NCI-H128 (cell line): Measurements from ENCODE around the gene MEIKIN.
"Not testable (repeated sequence)": the region's sequence is repeated elsewhere in the genome, so short reads cannot be mapped to it uniquely, and the experiment has no call there.

ENCODE experiments used
- DNase-seq: peaks from one replicate; lab custom pipeline; 2025; ENCODE audit not compliant: unreplicated experiment; lab: John Stamatoyannopoulos, UW

The MEIKIN gene

DNA sequence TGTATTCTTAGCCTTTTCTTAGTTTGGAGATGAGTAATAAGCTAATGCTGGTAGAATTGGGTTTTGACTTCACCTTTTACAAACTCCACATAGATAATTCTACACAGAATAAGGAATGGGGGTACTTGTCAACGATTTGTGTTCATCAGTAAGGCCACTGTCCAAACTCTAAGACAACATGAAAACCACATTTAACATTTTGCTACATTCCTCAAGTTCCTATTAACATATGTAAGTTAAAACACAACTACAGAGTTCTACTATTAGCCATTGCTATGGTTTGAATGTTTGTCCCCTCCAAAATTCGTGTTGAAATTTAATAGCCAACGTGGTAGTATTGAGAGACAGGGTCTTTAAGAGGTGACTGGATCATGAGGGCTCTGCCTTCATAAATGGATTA, 31.9 kb downstream of the MEIKIN start:
- no peak for DNase-seq

- no peak for DNase-seq
These were observed 38.8 kb downstream of the MEIKIN start for GRCh38 chr5:131906668-131907067.

GRCh38 chr5:131902266-131902665, 43.2 kb downstream of the MEIKIN start:
- DNase-seq, result not testable (repeated sequence)

DNA sequence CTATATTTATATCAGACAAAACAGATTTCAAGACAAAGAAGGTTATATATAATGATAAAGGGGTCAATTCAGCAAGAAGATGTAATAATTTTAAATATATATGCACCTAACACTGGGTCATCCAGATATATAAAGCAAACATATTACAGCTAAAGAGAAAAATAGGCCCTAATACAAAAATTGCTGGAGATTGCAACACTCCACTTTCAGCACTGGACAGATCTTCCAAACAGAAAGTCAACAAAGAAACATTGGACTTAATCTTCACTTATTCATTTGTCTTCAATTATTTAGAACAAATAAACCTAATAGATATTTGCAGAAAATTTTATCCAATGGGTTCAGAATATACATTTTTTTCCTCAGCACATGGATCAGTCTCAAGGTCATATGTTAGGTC, 45.8 kb downstream of the MEIKIN start:
- no peak for DNase-seq

DNA sequence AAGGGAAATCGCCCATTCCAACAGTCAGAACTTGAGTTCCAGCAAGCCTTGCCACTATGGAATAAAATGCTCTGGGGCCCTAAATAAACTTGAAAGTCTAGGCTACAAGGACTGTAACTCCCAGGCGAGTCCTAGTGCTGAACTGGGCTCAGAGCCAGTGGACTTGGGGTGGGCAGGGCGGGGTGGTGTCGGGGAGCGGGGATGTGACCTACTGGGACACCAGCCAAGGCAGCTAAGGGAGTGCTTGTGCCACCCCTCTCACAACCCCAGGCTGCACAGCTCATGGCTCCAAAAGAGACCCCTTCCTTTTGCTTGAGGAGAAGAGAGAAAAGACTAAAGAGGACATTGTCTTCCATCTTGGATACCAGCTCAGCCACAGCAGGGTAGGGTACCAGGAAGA, 61.5 kb downstream of the MEIKIN start:
- no peak for DNase-seq

GRCh38 chr5:131879705-131880104, 65.8 kb downstream of the MEIKIN start:
- no peak for DNase-seq

DNA sequence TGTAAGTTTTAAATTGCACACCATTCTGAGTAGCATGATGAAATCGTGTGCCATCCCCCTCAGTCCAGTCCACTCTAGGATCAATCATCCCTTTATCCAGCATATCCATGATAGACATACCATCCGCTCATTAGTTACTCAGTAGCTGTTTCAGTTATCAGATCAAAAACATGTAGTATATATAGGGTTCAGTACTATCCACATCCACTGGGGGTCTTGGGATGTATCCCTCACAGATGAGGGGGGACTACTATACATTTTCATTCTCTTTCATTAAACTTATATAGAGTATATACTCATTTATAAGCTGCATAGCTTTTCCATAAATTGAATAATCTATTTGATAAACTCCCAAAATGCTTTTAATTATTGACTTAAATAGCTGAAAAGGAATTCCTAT, 67.6 kb downstream of the MEIKIN start:
- no peak for DNase-seq

GRCh38 chr5:131871251-131871650, 74.2 kb downstream of the MEIKIN start:
- not testable (repeated sequence) for DNase-seq

GRCh38 chr5:131867524-131867923, 77.9 kb downstream of the MEIKIN start:
- no peak for DNase-seq

DNA sequence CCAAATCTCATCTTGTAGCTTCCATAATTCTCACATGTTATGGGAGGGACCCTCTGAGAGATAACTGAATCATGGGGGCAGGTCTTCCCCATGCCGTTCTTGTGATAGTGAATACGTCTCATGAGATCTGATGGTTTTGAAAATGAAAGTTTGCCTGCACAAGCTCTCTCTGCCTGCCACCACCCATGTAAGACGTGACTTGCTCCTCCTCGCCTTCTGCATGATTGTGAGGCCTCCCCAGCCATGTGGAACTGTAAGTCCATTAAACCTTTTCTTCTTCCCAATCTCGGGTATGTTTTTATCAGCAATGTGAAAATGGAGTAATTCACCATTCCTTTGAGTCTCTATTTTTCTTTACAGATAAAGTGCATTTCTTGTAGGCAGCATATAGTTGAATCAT, 81.8 kb downstream of the MEIKIN start:
- DNase-seq, result no peak

DNA sequence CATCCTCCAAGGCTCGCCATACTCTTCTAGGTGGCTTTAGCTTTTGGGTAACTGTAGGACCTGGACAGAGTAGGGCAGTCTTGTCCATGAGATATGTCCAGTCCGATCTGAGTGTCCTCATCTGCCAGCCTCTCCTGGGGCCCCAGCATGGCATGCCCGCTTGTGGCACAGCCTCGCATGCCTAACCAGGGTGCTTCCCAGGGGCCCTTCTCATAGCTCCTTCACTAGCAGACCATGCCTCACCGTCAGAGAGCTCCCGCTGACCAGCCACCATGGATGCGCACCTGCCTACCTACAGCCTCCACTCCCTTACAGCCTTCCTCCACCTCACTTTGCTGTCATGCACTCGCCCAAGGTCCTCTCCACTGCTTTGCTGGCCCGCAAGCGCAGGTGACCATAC, 88.1 kb downstream of the MEIKIN start:
- no peak for DNase-seq

DNA sequence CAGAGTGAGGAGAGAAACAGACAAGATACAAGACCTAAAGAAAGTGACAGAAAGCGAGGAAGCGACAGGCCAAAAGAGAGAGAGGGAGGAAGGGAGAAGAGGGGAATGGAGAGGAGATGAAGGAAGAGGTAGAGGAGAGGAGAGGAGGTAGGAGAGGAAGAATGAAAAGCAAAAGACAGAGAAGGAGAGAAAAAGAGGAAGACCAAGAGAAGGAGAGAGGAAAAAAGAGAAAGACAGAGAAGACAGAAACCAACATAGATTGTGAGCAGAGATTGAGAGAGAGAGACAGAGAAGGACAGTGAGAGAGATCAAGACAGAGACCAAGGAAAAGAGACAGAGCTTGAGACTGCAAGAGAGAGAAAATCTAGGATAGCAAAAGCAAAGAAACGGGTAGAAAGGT, 90.0 kb downstream of the MEIKIN start:
- DNase-seq, result no peak

- DNase-seq, result no peak
These were observed 91.3 kb downstream of the MEIKIN start for GRCh38 chr5:131854134-131854533.

- no peak for DNase-seq
These were observed 96.8 kb downstream of the MEIKIN start for GRCh38 chr5:131848662-131849061.

GRCh38 chr5:131846536-131846935, 98.9 kb downstream of the MEIKIN start:
- no peak for DNase-seq

DNA sequence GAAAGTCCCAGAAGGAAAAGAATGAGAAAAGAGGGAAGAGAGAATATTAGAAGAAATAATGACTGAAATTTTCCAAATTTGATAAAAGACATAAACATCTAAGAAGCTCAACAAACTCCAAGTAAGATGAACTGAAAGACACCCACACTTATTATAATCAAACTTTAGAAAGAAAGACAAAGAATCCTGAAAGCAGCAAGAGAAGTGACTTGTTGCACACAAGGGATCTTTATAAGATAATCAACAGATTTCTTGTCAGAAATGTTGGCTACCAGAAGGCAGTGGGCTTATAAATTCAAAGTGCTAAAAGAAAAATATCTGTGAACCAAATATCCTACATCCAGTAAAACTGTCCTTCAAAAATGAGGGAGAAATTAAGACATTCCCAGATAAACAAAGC, 99.6 kb downstream of the MEIKIN start:
- DNase-seq, result no peak

DNA sequence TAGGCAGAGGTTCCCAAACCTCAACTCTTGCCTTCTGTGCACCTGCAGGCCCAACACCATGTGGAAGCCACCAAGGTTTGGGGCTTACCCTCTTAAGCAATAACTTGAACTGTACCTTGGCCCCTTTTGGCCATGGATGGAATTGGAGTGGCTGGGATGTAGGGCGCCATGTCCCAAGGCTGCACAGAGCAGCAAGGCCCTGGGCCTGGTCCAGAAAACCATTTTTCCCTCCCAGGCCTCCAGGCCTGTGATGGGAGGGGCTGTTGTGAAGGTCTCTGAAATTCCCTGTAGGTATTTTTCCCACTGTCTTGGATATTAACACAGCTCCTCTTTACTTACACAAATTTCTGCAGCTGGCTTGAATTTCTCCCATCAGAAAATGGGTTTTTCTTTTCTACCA, 102.5 kb downstream of the MEIKIN start:
- not testable (repeated sequence) for DNase-seq

- not testable (repeated sequence) for DNase-seq
These were observed 112.8 kb downstream of the MEIKIN start for GRCh38 chr5:131832702-131833101.

DNA sequence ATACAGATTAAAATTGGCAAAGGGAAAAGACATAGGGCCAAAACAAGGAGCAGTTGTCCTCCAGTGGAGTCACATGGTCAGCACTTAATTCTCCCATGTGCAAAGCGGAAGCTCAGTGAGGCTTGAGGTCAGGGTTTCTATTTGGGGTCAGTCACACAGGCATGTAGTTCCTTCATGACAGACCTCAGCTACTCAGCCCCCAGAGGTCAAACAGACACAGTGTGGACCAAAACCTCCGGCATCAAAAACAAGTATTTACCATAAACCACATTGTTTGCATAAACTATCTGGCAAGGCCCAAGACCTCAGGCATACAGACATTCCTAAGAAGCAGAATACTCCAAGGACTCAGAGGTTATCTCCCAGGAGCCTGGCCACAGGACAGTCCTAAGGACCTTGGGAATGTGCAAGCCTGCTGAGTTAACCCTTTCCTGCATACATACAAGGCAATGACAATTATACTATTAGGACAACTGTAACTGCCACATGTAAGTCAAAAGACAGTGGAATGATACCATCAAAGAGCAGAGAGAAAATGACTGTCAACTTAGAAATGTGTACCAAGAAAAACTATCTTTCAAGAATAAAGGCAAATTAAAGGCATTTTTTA, 120.0 kb downstream of the MEIKIN start:
- DNase-seq, result no peak

DNA sequence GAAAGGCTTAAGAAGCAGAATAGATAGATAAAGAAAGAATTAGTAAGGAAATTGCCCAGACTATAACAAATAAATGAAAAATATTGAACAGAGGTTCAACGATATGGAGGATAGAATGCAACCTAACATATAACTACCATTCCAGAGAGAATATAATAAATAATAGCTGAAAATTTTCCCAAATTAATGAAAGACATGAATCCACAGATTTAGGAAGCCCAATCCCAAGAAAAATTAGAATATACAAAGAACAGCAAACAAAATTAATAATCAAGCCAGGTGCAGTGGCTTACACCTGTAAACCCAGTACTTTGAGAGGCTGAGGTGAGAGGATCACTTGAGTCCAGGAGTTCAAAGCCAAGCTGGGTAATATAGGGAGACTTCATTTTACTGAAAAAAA, 120.8 kb downstream of the MEIKIN start:
- no peak for DNase-seq

GRCh38 chr5:131821221-131821620, 124.2 kb downstream of the MEIKIN start:
- no peak for DNase-seq

DNA sequence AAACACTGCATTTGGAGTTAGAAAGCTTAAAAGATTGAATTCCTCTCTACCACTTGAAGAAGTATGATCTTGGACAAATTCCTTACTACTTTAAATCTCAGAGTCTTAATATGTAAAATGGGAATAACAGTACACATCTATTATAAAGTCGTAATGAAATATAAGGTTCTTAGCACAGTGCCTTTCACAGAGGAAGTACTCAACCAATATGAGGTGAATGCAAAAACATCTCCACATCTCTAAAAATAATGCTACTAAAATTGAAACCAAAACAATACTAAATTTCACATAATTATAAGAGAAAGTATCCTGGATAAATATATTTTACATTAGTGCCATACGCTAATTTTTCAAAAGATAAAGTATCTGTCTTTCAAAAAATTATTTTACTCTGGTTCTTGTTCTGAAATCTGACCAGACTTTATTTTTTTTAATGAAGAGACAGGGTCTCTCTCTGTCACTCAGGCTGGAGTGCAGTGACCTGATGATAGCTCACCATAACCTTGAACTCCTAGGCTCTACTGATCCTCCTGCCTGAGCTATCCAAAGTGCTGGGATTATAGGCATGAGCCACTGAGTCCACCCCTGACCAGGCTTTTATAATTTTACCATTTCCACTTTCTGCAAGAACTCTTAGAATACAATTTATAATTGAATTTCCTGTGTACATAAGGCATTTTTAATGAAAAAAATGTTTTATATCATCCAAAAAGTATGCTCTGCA, 127.3 kb downstream of the MEIKIN start:
- no peak for DNase-seq

DNA sequence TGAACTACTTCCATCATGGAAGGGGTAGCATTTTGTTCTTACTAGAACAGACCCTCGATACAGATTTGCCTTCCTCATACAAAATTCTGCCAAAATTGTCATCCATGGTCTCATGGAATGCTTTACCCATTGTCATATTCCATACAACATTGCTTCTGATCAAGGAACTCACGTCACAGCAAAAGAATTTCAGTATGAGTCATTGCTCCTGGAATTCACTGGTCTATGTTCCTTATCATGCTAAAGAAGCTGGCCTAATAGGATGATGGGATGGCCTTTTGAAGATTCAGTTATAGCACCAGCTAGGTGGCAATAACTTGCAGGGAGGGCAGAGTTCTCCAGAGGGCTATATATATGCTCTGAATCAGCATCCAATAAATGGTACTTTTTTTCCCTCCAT, 130.5 kb downstream of the MEIKIN start:
- no peak for DNase-seq
